Measurements from ENCODE around the gene FOXP1. TPM values are rescaled to one million over a fixed set of nuclear protein-coding genes. Genes with fewer than 3 reads are reported as not detected.

Gene FOXP1
- total and polyA plus RNA-seq, 2 of the 13 experiments (the other 11 are each of a cell fraction or from before 2014, with no cell fraction given): 40.4 to 59.0 TPM

- TF ChIP-seq THAP9 (CRISPR knock-in tag; IDR thresholded peaks at IDR 0.05; ENCODE audit: borderline replicate concordance) (no peak), ZFP91 (CRISPR knock-in tag; IDR thresholded peaks at IDR 0.05; ENCODE audit: borderline replicate concordance) (no peak), SSRP1 (CRISPR knock-in tag; IDR thresholded peaks at IDR 0.05) (no peak), RNF2 (conservative IDR thresholded peaks at IDR 0.05; ENCODE audit: low read depth) (no peak), ZNF678 (CRISPR knock-in tag; IDR thresholded peaks at IDR 0.05) (no peak), PRDM15 (CRISPR knock-in tag; IDR thresholded peaks at IDR 0.05) (no peak), ZKSCAN8 (CRISPR knock-in tag; IDR thresholded peaks at IDR 0.05; ENCODE audit: borderline replicate concordance) (no peak), GATAD2A (CRISPR knock-in tag; IDR thresholded peaks at IDR 0.05) (peak; percentile 43; the same call in 1 of the 2 replicates), TCF12 (IDR thresholded peaks at IDR 0.05) (no peak), TCF12 (CRISPR knock-in tag; IDR thresholded peaks at IDR 0.05) (no peak)
- TF ChIP-seq, protein P1, sequence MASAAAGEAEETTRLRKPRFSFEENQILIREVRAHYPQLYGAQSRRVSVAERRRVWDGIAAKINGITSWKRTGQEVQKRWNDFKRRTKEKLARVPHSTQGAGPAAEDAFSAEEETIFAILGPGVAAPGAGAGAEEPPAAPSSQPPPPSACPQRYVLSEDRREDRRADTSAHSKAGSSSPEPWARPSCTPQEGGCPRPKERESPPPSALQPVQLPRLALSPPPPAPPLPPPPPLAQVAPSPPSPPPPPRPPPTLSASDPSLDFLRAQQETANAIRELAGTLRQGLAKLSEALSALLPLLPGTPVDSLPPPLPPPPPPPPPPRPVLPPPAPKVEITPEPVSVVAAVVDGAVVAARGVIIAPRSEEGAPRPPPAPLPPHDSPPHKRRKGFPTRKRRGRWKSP (CRISPR knock-in tag; IDR thresholded peaks at IDR 0.05): no peak
- TF ChIP-seq, protein P2, sequence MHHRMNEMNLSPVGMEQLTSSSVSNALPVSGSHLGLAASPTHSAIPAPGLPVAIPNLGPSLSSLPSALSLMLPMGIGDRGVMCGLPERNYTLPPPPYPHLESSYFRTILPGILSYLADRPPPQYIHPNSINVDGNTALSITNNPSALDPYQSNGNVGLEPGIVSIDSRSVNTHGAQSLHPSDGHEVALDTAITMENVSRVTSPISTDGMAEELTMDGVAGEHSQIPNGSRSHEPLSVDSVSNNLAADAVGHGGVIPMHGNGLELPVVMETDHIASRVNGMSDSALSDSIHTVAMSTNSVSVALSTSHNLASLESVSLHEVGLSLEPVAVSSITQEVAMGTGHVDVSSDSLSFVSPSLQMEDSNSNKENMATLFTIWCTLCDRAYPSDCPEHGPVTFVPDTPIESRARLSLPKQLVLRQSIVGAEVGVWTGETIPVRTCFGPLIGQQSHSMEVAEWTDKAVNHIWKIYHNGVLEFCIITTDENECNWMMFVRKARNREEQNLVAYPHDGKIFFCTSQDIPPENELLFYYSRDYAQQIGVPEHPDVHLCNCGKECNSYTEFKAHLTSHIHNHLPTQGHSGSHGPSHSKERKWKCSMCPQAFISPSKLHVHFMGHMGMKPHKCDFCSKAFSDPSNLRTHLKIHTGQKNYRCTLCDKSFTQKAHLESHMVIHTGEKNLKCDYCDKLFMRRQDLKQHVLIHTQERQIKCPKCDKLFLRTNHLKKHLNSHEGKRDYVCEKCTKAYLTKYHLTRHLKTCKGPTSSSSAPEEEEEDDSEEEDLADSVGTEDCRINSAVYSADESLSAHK (CRISPR knock-in tag; IDR thresholded peaks at IDR 0.05; ENCODE audit: borderline replicate concordance): no peak
Measured at GRCh38 chr3:71415681-71416122, 167.8 kb downstream of the FOXP1 start (continued).
